Measurements from ENCODE around the gene LAPTM5.

DNA sequence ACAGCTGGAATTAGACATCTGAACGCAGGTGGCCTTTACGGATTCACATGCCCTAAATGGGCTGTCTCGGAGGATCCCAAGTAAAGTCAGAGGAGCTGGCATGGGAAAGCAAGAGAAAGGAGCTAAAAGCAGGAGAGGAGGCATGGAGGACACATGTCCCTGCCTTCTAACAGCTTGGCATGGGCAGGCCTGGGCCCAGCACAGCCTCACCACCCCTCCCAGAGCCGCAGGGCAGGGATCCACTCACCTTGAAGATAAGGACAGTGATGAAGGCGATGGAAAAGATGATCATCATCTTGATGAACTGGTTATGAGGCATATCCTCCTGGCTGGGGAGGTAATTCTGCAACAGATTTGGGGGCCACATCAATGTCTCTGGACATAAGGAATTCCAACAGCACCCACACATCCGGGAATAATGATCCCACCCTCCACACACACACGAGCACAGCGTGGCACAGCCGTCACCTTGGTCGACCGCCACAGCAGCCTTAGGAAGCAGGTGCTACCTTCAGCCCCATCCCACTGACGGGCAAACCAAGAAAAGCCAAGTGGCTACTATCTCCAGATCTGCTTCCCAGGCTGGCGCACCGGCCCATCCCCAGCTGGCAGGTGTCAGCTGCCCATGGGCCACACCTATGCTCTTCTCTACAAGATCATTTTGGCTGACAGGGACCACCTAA lies 20.1 kb downstream of the LAPTM5 start:
- TF ChIP-seq, protein P1, sequence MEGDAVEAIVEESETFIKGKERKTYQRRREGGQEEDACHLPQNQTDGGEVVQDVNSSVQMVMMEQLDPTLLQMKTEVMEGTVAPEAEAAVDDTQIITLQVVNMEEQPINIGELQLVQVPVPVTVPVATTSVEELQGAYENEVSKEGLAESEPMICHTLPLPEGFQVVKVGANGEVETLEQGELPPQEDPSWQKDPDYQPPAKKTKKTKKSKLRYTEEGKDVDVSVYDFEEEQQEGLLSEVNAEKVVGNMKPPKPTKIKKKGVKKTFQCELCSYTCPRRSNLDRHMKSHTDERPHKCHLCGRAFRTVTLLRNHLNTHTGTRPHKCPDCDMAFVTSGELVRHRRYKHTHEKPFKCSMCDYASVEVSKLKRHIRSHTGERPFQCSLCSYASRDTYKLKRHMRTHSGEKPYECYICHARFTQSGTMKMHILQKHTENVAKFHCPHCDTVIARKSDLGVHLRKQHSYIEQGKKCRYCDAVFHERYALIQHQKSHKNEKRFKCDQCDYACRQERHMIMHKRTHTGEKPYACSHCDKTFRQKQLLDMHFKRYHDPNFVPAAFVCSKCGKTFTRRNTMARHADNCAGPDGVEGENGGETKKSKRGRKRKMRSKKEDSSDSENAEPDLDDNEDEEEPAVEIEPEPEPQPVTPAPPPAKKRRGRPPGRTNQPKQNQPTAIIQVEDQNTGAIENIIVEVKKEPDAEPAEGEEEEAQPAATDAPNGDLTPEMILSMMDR (IDR thresholded peaks at IDR 0.05) = no peak
- TF ChIP-seq POLR2AphosphoS5 (IDR thresholded peaks at IDR 0.05; ENCODE audit: low read depth, low read length) = no peak
- no peak for TF ChIP-seq TCF7L2 (IDR thresholded peaks at IDR 0.05; ENCODE audit: low read depth, low read length)
- no peak for TF ChIP-seq SIN3A (IDR thresholded peaks at IDR 0.05; ENCODE audit: borderline replicate concordance, insufficient read depth, low read depth, low read length)
